IMR-90 (cell line): ENCODE measurements around the gene OSBPL1A. TPM values are rescaled to one million over a fixed set of nuclear protein-coding genes. Genes with fewer than 3 reads are reported as not detected.

Experiments
- ATAC-seq: fragments of 200-7000 bp; cut with Tn5 transposase; 2 replicates; pipeline ENCODE4 v1.9.1; 2020; ENCODE audit warnings: low read depth, mild to moderate bottlenecking, moderate library complexity
- BruUV-seq: library from RNA; stranded (reverse); fragments of 400-500 nt; replicated peaks from 2 replicates; lab custom pipeline; 2021; lab: Mats Ljungman, UMichigan
- CTCF ChIA-PET: fragments of 300-600 bp; formaldehyde crosslinking; extraction: SDS; loops from one replicate; lab custom pipeline; 2021; ENCODE audit warnings: antibody characterized with exemption; lab: Yijun Ruan, JAX
- POLR2A ChIA-PET: fragments of 300-600 bp; sonication (Branson Sonifier 250); formaldehyde crosslinking; loops from one replicate; lab custom pipeline; 2022; ENCODE audit warnings: antibody characterized with exemption; ENCODE audit not compliant: unreplicated experiment; lab: Charles Lee
- DNase-seq: peaks from one replicate; pipeline ENCODE4 v3.0.0; 2013
- H2AFZ ChIP-seq: replicated peaks from 2 replicates; pipeline ENCODE3; 2013; ENCODE audit warnings: low read length, mild to moderate bottlenecking; ENCODE audit not compliant: poor library complexity
- H2AK5ac ChIP-seq: 2 replicates; pipeline ENCODE4 v1.6.1; 2013; ENCODE audit warnings: low read depth, low read length, inconsistent platforms
- H2AK9ac ChIP-seq: replicated peaks from 2 replicates; pipeline ENCODE3; 2013; ENCODE audit warnings: mild to moderate bottlenecking, low read depth, low read length, moderate library complexity; ENCODE audit not compliant: poor library complexity
- H2BK120ac ChIP-seq: 2 replicates; pipeline ENCODE4 v1.6.1; 2013; ENCODE audit warnings: low read depth, low read length, inconsistent platforms
- H2BK15ac ChIP-seq: 3 replicates; pipeline ENCODE4 v1.6.1; 2013; ENCODE audit warnings: low read depth, low read length, inconsistent platforms
- H2BK20ac ChIP-seq: 2 replicates; pipeline ENCODE4 v1.6.1; 2013; ENCODE audit warnings: low read depth, mild to moderate bottlenecking, inconsistent platforms, low read length, moderate library complexity
- H2BK5ac ChIP-seq: 2 replicates; pipeline ENCODE4 v1.6.1; 2013; ENCODE audit warnings: mild to moderate bottlenecking, low read depth, low read length, inconsistent platforms; ENCODE audit not compliant: poor library complexity, severe bottlenecking
- H3K14ac ChIP-seq: replicated peaks from 2 replicates; pipeline ENCODE4 v1.6.1; 2013; ENCODE audit warnings: low read depth, low read length, inconsistent platforms
- H3K18ac ChIP-seq: 2 replicates; pipeline ENCODE4 v1.6.1; 2013; ENCODE audit warnings: low read depth, low read length, control low read depth
- H3K23ac ChIP-seq: 2 replicates; pipeline ENCODE4 v1.6.1; 2013; ENCODE audit warnings: low read depth, low read length, inconsistent platforms
- H3K27ac ChIP-seq: 2 replicates; pipeline ENCODE4 v1.5.1; 2013; ENCODE audit warnings: mild to moderate bottlenecking, control low read depth, low read length; ENCODE audit not compliant: insufficient read depth
- H3K27me3 ChIP-seq: 2 replicates; pipeline ENCODE4 v1.6.1; 2013; ENCODE audit warnings: low read length; ENCODE audit not compliant: control insufficient read depth, insufficient read depth
- H3K36me3 ChIP-seq: 2 replicates; pipeline ENCODE4 v1.6.1; 2013; ENCODE audit warnings: low read length, mixed read lengths; ENCODE audit not compliant: control insufficient read depth, insufficient read depth
- H3K4ac ChIP-seq: 2 replicates; pipeline ENCODE4 v1.6.1; 2013; ENCODE audit warnings: low read depth, low read length, inconsistent platforms
- H3K4me1 ChIP-seq: 2 replicates; pipeline ENCODE4 v1.6.1; 2013; ENCODE audit warnings: low read length, mixed read lengths; ENCODE audit not compliant: control insufficient read depth, insufficient read depth
- H3K4me2 ChIP-seq: 2 replicates; pipeline ENCODE4 v1.6.1; 2013; ENCODE audit warnings: low read depth, mild to moderate bottlenecking, control low read depth, low read length, moderate library complexity
- H3K4me3 ChIP-seq: 2 replicates; pipeline ENCODE4 v1.5.1; 2013; ENCODE audit warnings: low read depth, mild to moderate bottlenecking, control low read depth, low read length, moderate library complexity; ENCODE audit not compliant: insufficient read depth
- H3K56ac ChIP-seq: 2 replicates; pipeline ENCODE4 v1.6.1; 2013; ENCODE audit warnings: low read length, inconsistent platforms; ENCODE audit not compliant: insufficient read depth; ENCODE audit errors: extremely low read depth
- H3K79me1 ChIP-seq, 2 experiments: 2 replicates each; pipeline ENCODE4 v1.6.1; 2013; ENCODE audit warnings: low read length in 2 of 2, inconsistent platforms in 1 of 2, low read depth in 1 of 2
- H3K9ac ChIP-seq: 2 replicates; pipeline ENCODE4 v1.6.1; 2013; ENCODE audit warnings: low read depth, low read length, control low read depth
- H3K9me1 ChIP-seq: 2 replicates; pipeline ENCODE4 v1.6.1; 2013; ENCODE audit warnings: low read length, inconsistent platforms; ENCODE audit not compliant: insufficient read depth
- H3K9me3 ChIP-seq: 2 replicates; pipeline ENCODE4 v1.6.1; 2013; ENCODE audit warnings: low read length; ENCODE audit not compliant: control insufficient read depth, insufficient read depth
- H4K20me1 ChIP-seq: 2 replicates; pipeline ENCODE4 v1.6.1; 2013; ENCODE audit warnings: low read length, inconsistent platforms; ENCODE audit not compliant: insufficient read depth
- H4K5ac ChIP-seq: 2 replicates; pipeline ENCODE4 v1.6.1; 2013; ENCODE audit warnings: mild to moderate bottlenecking, low read depth, low read length, control low read depth
- H4K8ac ChIP-seq, 2 experiments: 2 replicates each; pipeline ENCODE4 v1.6.1; 2013; ENCODE audit warnings: low read depth in 2 of 2, low read length in 2 of 2, control low read depth in 1 of 2, inconsistent platforms in 1 of 2
- H4K91ac ChIP-seq: 2 replicates; pipeline ENCODE4 v1.6.1; 2013; ENCODE audit warnings: low read depth, low read length, inconsistent platforms; ENCODE audit not compliant: insufficient read depth
- CEBPB ChIP-seq: IDR thresholded peaks from 2 replicates; pipeline ENCODE4 v1.6.1; 2012; ENCODE audit warnings: low read depth, low read length, improper control_type of control experiment
- USF2 ChIP-seq: fragments of 150-350 bp; IDR thresholded peaks from 2 replicates; pipeline ENCODE4 v1.6.1; 2017; ENCODE audit warnings: mild to moderate bottlenecking, antibody characterized with exemption, low read length, low read depth
- WGBS, 2 experiments: methylation state at CpG; one replicate each; pipeline versions ENCODE4 v1.1.5 to v1.1.7; 2013; ENCODE audit warnings: missing lambda C conversion rate in 2 of 2; ENCODE audit not compliant: insufficient read length in 1 of 2; ENCODE audit errors: extremely low coverage in 2 of 2; 5-methylcytosine and 5-hydroxymethylcytosine counted together
- dilution Hi-C: fragments of 300-500 bp; cut with HindIII; formaldehyde crosslinking; loops from one replicate; pipeline ENCODE4 v1.14.3; 2018; ENCODE audit warnings: low sequenced_read_pairs; ENCODE audit not compliant: unreplicated experiment
- in situ Hi-C: fragments of 300-500 bp; cut with MboI; formaldehyde crosslinking; loops from 3 replicates; pipeline ENCODE4 v1.14.3; 2019; ENCODE audit warnings: low sequenced_read_pairs, inconsistent platforms, mixed read lengths
- intact Hi-C: fragments of 100-400 bp; cut with micrococcal nuclease; formaldehyde crosslinking; loops from 2 replicates; pipeline ENCODE4 v1.10.0; 2022
- polyA plus RNA-seq, 3 experiments: library from polyadenylated mRNA; depleted of rRNA; stranded (reverse); fragments of >200 nt; gene quantifications; 2 replicates each; pipeline ENCODE4 v1.2.3, GENCODE V29; 2012; ENCODE audit warnings: low replicate concordance in 1 of 3
- total RNA-seq: library from RNA; depleted of rRNA; stranded (reverse); fragments of >200 nt; gene quantifications from 2 replicates; pipeline ENCODE4 v1.2.3, GENCODE V29; 2012

OSBPL1A gene
- total and polyA plus RNA-seq, 2 of the 4 experiments (the other 2 are of a cell fraction) = 29.4 to 70.4 TPM

- no peak for DNase-seq
- intact Hi-C loops (no loop called here), dilution Hi-C loops (no loop called here), in situ Hi-C loops (no loop called here)
- no peak overlapping the region for H3K14ac ChIP-seq
- no peak overlapping the region for H4K5ac ChIP-seq
- H3K36me3 ChIP-seq = no peaks in the 10 kb centered on the region
- BruUV-seq = no TSS peak
- ATAC-seq = 0 out of 2 replicates have a peak, but pooled peaks have one; percentile 22
- WGBS, 2 experiments = no CpG with 5 or more reads among the region's 2 CpGs
- H2BK5ac ChIP-seq = peak overlapping the region; percentile 3
- no peak overlapping the region for H2AK5ac ChIP-seq
- H3K9me1 ChIP-seq = peaks cover 2% of the 10 kb centered on the region; the same call in 1 of the 2 replicates
- peaks cover 1% of the 10 kb centered on the region; the same call in 1 of the 2 replicates for H3K4me1 ChIP-seq
- H3K9ac ChIP-seq = no peak overlapping the region
- no peak overlapping the region for H3K27ac ChIP-seq
- H4K91ac ChIP-seq = no peak overlapping the region
- no peaks in the 10 kb centered on the region for H3K9me3 ChIP-seq
- TF ChIP-seq CEBPB (peak; percentile 55), USF2 (no peak)
- no peak overlapping the region for H4K8ac ChIP-seq
- no peak overlapping the region for H2AK9ac ChIP-seq
- H4K20me1 ChIP-seq = no peaks in the 10 kb centered on the region
- peak overlapping the region; percentile 23; the same call in 1 of the 2 replicates for H3K18ac ChIP-seq
- no peak overlapping the region for H3K4me3 ChIP-seq
- POLR2A ChIA-PET = no interaction called here
- H3K79me1 ChIP-seq = peaks cover 0 to 22% of the 10 kb centered on the region in 2 experiments; a peak in 2 of 4 replicates
- H2BK15ac ChIP-seq = no peak overlapping the region
- CTCF ChIA-PET = no interaction called here
- no peak overlapping the region for H3K4ac ChIP-seq
- H3K27me3 ChIP-seq = no peaks in the 10 kb centered on the region
- no peak overlapping the region for H3K23ac ChIP-seq
- no peak overlapping the region for H2BK120ac ChIP-seq
- H3K4me2 ChIP-seq = 0 out of 2 replicates have a peak overlapping the region, but pooled peaks have one; percentile 22
- H3K56ac ChIP-seq = no peak overlapping the region
- no peak overlapping the region for H2AFZ ChIP-seq
- no peak overlapping the region for H2BK20ac ChIP-seq
Measured at GRCh38 chr18:24208270-24209035, 189.2 kb downstream of the OSBPL1A start.
